Measurements from ENCODE around the gene SMIM31.

SMIM31 gene

DNA sequence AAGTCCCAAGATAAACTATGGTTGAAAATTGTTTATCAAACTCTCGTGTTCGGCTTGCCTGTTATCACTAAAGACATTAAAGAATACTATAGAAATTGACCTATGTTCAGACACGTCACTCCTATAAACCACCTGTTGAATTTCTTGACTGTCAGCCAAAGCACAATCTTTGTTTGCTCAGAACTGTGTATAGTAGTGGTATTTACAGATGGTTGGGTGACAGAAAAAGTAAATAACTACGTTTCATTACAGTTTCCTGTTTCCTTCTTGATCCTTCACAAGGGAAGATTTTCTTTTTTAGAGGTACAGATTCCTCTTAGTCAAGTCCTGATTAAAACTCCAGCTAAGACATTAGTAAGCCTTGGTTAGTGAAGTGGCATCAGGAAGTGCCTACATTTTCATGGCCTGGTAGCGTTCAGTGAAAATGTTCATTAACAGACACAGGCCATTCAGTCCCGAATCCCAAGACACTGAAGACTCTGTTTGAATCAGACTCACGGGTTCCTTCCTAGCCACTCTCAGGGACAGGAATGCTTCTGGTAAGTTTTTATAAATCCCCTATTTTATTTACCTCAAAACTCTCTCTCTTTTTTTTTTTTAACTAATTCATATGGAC lies at the start of gene SMIM31:
TSS of gene SMIM31 (plus strand) at position 259 of the 616 bp plus-strand sequence. CDS start 16,313 bp downstream, outside the sequence.
- no peak for DNase-seq

GRCh38 chr4:164706675-164707074 lies 47.3 kb upstream of the SMIM31 start:
- no peak for DNase-seq

GRCh38 chr4:164716901-164717300 lies 37.0 kb upstream of the SMIM31 start:
- DNase-seq: no peak

DNA sequence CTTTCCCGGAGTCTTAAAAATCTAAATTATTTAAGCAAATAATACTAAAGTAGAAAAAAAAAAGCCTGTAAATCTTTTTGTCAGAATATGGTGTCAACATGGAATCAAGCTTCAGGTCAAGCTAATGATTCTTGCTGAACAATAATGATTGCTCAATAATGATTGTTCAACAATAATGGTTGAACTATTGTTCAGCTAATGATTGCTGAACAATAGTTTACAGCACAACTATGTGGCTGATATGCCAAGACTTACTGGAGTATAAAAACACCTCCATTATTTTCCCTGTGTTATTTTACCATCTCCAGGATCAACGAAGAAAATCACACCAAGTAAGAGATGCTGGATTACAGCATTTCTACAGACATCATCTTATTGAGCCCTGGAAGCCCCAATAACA lies 35.1 kb upstream of the SMIM31 start:
- no peak for DNase-seq

DNA sequence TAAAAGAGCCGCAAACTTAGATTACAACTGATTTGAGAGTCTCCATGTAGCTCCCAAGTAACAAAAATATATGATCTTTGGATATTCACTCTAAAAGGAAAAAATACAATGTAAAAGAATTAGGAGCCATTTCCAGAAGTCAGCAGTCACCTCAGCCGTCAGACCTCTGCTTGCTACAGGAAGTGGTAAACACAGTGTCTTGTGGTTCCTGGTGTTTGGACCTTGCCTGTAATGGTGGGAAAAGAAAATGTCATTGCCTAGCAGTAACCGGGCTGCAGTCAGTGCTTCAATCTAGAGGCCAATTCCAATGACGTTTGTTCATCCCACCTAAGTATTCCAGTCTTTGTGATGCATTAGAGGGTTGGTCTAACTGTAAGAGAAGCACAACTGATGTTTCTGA lies 28.9 kb upstream of the SMIM31 start:
- DNase-seq: no peak

DNA sequence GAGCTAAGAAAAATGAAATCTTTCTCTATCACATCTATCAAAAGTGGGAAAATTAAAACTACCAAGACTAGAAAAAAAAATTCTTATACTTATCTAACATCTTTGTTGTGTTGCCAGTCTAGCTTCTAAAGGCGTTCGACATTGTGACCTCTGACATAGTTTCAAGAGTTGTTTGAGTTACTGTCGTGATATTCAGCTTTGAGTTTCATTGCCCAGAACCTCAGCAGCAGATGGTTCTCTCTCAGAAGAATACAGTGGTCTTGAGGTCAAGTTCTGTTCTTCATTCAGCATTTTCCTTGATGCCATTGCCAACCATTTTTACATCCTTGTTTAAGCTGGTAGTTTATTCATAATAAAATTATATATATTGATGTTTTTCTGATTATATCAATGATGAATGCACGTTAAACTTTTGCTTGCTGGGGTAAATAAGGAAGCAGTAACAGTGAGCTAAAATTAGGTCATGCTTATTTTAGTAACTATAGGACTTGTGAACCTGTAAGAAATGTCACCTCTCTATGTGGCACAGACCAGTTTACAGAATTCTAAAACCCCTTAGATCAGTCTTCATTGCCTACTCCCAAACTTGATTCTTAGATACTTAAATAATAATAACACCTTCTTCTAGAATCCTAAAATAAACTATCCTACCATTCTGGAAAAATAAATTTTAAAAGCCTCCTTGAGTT lies 23.1 kb upstream of the SMIM31 start:
- no peak for DNase-seq

GRCh38 chr4:164731827-164732474 lies 22.0 kb upstream of the SMIM31 start:
- DNase-seq: peak; percentile 3

- DNase-seq: no peak
These were observed 19.4 kb upstream of the SMIM31 start for GRCh38 chr4:164734484-164734883.

GRCh38 chr4:164748375-164748774 lies 5.6 kb upstream of the SMIM31 start:
- no peak for DNase-seq

DNA sequence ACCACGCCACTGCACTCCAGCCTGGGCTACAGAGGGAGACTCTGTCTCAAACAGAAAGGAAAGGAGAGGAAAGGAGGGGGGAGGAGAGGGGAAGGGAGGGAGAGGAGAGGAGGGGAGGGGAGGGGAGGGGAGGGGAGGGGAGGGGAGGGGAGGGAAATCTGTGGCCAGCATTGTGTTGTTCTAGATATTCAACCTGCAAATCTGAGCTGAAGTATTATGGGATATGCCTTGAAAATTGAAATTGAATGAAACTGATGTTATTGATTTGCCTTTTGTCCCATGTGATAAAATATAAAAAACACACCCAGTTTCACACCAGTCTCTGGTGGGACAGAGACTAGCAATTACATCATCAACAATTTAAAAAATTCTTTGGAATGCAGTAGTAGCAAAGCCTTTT lies 1.5 kb downstream of the SMIM31 start:
- DNase-seq: no peak

DNA sequence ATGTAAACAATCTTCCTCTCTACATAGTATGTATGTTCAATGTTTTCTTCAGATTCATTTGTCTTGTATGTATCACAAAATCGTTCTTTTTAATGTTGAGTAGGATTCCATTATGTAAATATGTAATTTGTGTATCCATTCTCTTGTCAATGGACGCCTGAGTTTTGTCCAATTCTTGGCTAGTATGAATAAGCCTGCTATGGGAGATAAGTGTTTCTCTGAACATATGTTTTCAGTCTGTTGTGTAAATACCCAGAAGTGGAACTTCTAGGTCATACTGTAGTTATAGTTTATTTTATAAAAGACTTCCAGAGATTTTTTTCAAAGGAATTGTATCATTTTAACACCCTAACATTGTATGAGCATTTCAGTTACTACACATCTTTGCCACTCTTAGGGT lies 2.8 kb downstream of the SMIM31 start:
- no peak for DNase-seq

DNA sequence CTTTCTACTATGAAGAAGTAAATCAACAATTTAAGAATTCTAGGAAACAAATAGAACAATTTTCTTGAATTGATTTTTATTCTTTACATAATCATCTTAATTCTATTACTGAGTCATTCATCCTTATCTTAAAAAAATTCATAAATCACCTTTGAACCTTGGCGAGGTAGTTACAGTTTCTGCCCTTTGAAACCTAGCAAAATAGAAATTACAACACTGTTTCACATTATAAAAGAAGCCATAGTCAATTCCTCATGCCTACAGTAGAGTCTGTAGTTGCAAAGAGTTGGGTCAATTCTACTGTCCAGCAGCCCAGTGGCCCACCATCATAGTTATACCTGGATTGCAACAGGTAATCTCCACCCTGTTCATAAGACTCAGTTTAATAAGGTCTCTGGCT lies 7.3 kb downstream of the SMIM31 start:
- DNase-seq: no peak

- DNase-seq: no peak
These were observed 7.9 kb downstream of the SMIM31 start for GRCh38 chr4:164761746-164762275.

- no peak for DNase-seq
These were observed 11.2 kb downstream of the SMIM31 start for GRCh38 chr4:164765096-164765495.

GRCh38 chr4:164765833-164766232 lies 11.9 kb downstream of the SMIM31 start:
- DNase-seq: no peak

GRCh38 chr4:164768516-164768915 lies 14.6 kb downstream of the SMIM31 start:
- no peak for DNase-seq

DNA sequence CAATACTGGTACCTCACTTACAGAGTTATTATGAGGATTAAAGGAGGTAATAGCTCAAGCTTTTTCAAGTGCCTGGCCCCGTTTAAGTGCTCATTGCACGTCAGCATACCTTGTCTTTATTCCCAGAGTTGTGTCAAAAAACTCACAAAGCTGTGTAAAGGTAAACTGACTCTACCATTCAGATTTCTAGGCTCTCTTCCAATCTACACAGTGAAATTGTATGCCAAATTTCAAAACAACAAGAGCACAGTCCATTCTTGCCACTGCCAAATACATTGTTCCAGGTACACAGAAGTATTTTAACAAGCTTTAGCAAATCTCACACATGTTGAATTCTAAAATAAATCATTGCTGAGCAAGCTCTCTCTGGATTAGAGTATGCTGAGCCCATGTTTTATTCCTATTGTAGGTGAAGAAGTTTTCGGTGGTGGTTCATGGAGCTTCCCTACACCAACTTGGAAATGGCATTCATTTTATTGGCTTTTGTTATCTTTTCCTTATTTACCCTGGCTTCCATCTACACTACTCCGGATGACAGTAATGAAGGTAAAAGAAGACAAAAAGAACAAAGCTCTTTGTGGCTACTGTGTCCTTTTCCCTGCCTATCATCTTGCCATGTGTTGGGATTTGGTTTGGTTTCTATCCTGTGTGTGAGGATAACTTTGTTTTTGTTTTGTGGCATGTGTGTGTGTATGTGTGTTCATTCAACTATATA lies 16.2 kb downstream of the SMIM31 start:
- no peak for DNase-seq

- DNase-seq: no peak
These were observed 17.2 kb downstream of the SMIM31 start for GRCh38 chr4:164771088-164771487.

DNA sequence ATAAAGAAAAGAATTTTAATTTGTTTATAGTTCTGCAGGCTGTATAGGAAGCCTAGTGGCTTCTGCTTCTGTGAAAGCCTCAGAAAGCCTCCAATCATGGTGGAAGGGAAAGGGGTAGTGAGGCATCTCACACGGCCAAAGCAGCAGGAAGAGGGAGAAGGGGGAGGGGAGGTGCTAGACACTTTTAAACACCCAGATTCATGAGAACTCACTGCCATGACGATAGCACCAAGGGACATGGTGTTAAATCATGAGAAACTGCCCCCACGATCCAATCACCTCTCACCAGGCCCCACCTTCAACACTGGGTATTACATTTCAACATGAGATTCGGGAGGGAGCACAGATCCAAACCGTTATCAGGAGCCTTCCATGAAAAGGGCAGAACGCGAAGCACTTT lies 18.1 kb downstream of the SMIM31 start:
- DNase-seq: no peak

DNA sequence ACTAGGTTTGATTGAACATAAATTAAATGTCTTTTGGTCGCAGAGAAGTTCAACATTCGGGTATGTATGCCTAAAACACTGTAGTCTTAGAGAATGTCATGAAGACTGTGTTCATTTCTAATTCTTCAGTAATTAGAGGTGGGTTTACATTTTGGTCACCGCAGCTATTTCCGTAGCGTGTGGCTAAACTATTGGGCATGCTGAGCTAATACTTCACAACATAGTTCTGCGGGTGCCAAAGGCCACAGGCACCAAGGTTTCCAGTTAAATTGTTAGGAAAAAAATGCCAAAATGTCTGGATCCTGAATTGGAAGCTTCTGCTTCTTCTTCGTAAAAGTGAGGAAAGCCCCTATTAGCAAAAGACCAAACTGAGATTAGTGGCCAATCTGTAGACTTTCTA lies 25.1 kb downstream of the SMIM31 start:
- no peak for DNase-seq

- DNase-seq: no peak
These were observed 25.9 kb downstream of the SMIM31 start for GRCh38 chr4:164779811-164780216.

- no peak for DNase-seq
These were observed 26.9 kb downstream of the SMIM31 start for GRCh38 chr4:164780839-164781238.

- no peak for DNase-seq
These were observed 30.0 kb downstream of the SMIM31 start for GRCh38 chr4:164783976-164784375.

Measured in KG1 (cell line).